ENCODE results near the gene FAM161B.
A peak's percentile ranks its signal among the peaks of the same experiment; 100 is the strongest.
"Not testable (repeated sequence)": the region's sequence is repeated elsewhere in the genome, so short reads cannot be mapped to it uniquely, and the experiment has no call there.

The FAM161B gene

GRCh38 chr14:73943083-73943482 is 6.8 kb downstream of the FAM161B start:
- no peak for ATAC-seq

GRCh38 chr14:73942180-73942579 is 7.7 kb downstream of the FAM161B start:
- no peak for ATAC-seq

- no peak for ATAC-seq
Measured at GRCh38 chr14:73937012-73937411, 12.9 kb downstream of the FAM161B start.

- ATAC-seq, result no peak
Measured at GRCh38 chr14:73936548-73936947, 13.3 kb downstream of the FAM161B start.

- no peak for ATAC-seq
Measured at GRCh38 chr14:73935666-73936065, 14.2 kb downstream of the FAM161B start.

GRCh38 chr14:73924337-73924736 is 25.6 kb downstream of the FAM161B start:
- no peak for ATAC-seq

- not testable (repeated sequence) for ATAC-seq
Measured at GRCh38 chr14:73919457-73919856, 30.4 kb downstream of the FAM161B start.

GRCh38 chr14:73916324-73916723 is 33.6 kb downstream of the FAM161B start:
- no peak for ATAC-seq

- ATAC-seq, result no peak
Measured at GRCh38 chr14:73913256-73913655, 36.6 kb downstream of the FAM161B start.

GRCh38 chr14:73909681-73910080 is 40.2 kb downstream of the FAM161B start:
- ATAC-seq, result no peak

- no peak for ATAC-seq
Measured at GRCh38 chr14:73903028-73903427, 46.9 kb downstream of the FAM161B start.

GRCh38 chr14:73896521-73896920 is 53.4 kb downstream of the FAM161B start:
- ATAC-seq, result peak; percentile 24 to 25

- no peak for ATAC-seq
Measured at GRCh38 chr14:73895939-73896338, 54.0 kb downstream of the FAM161B start.

GRCh38 chr14:73894180-73894687 is 55.7 kb downstream of the FAM161B start:
- ATAC-seq, result not testable (repeated sequence)

GRCh38 chr14:73889376-73889775 is 60.5 kb downstream of the FAM161B start:
- no peak for ATAC-seq

- no peak for ATAC-seq
Measured at GRCh38 chr14:73888971-73889370, 60.9 kb downstream of the FAM161B start.

GRCh38 chr14:73888460-73888725 is 61.5 kb downstream of the FAM161B start:
- no peak for ATAC-seq

- ATAC-seq, result no peak
Measured at GRCh38 chr14:73887694-73888459, 62.0 kb downstream of the FAM161B start.

- no peak for ATAC-seq
Measured at GRCh38 chr14:73887318-73887616, 62.6 kb downstream of the FAM161B start.

- ATAC-seq, result peak; percentile 99
Measured at GRCh38 chr14:73886449-73887317, 63.2 kb downstream of the FAM161B start, which contains the start of gene ZNF410. Gene ZNF410 (plus strand): TSS chr14:73886859. CDS start chr14:73892176, 5,317 bp downstream.

GRCh38 chr14:73884438-73885190 is 65.3 kb downstream of the FAM161B start:
- no peak for ATAC-seq

Measured in activated CD4-positive, CD25-positive, alpha-beta regulatory T cell treated with anti-CD3 and anti-CD28 coated beads, Interleukin-2, amount 50 U/mL, for 24 hours (primary cell).